ENCODE data around the gene ECT2.
"Not testable (repeated sequence)": the region's sequence is repeated elsewhere in the genome, so short reads cannot be mapped to it uniquely, and the experiment has no call there.

The ECT2 gene

DNA sequence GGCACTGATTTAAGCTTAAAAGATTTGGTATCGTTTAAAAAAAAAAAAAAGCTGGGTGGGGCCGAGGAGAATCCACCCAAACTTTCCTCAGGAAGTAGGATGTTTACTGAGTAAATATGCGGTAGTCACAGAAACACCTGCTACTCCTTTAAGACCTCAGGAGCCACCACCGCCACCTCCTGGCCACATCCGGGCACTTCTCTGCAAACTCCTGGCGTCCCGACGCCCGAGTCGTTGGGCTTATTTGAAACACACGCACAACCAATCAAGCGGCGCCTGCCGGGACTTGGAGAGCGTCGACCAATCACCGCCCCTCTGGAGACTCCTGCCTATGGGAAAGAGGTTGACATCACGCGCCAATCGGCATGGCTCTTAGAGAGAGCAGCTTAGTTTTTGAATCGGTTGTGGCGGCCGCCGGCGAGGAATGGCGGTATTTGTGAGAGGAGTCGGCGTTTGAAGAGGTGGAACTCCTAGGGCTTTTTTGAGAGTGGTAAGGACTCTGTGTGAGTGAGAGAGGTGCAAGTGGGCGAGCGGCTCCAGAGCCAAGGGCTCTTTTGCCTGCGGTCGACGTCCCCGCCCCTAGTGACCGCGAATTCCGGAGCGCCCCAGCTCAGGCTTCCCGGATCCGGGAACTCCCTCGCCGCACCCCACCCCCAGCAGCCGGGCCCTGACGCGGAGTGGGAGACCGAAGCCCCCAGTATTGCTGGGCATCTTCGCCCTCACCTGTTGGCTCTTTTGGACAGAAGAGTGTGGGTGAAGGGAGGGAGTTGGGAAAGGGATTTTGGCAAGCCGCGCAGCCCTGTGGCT, at the start of gene ECT2:
Gene ECT2, plus strand, starts transcription at position 359 of the 807 bp plus-strand sequence. CDS start 3,805 bp downstream, outside the sequence.
- DNase-seq (ENCODE audit: low read depth, low spot score): peak; percentile 100

- DNase-seq (ENCODE audit: low read depth, low spot score): no peak
These were observed 49.5 kb upstream of the ECT2 start for GRCh38 chr3:172700936-172701455.

- DNase-seq (ENCODE audit: low read depth, low spot score): no peak
These were observed 48.8 kb upstream of the ECT2 start for GRCh38 chr3:172701751-172702150.

GRCh38 chr3:172702256-172702655, 48.3 kb upstream of the ECT2 start:
- DNase-seq (ENCODE audit: low read depth, low spot score): no peak

DNA sequence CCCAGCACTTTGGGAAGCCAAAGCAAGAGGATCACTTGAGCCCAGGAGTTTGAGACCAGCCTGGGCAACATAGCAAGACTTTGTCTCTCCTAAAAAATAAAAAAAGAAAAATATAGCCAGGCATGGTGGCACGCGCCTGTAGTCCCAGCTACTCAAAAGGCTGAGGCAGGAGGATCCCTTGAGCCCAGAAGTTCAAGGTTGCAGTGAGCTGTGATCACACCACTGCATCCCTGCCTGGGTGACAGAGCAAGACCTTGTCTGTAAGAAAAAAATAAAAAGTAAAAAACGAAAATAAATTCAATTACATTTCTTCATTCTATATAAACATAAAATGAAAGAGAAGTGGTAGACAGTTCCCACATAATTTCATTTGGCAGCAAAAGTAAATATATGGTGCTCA, 47.8 kb upstream of the ECT2 start:
- DNase-seq (ENCODE audit: low read depth, low spot score): not testable (repeated sequence)

DNA sequence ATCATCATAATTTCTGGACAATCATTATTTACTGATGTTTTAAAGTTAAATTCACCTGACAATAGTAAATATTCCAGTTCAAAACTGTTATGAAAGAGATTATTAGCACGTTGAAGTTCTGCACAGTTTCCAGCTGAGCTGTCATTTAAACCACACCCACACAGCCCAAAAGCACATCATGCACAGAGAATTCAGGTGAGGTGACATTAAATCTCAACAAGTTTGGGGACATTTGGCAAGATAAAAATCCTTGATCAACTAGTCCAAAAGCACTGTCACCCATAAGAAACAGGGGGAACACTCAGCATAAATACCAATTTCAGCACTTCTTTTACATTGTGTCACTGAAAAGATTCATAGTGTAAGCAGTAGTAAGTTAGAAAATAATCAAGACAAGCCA, 46.5 kb upstream of the ECT2 start:
- no peak for DNase-seq (ENCODE audit: low read depth, low spot score)

- DNase-seq (ENCODE audit: low read depth, low spot score): no peak
These were observed 45.4 kb upstream of the ECT2 start for GRCh38 chr3:172705170-172705569.

DNA sequence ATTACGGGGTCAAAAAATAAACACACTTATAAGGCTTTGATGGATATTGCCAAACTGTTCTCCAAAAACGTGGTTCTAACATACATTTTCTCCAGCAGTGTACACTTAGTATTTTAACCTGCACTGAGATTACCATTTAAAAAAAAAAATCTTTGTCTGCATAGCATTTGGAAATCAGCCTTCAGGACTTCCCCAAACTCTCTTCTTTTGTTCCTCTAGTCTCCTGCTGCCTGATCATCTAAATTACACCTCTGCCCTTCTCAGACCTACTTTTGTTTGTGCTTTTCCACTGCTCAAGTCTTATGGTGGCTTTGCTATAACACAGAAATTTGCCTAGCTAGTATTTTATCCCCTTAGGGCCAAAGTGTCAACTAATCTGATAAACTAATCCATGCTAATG, 43.5 kb upstream of the ECT2 start:
- no peak for DNase-seq (ENCODE audit: low read depth, low spot score)

DNA sequence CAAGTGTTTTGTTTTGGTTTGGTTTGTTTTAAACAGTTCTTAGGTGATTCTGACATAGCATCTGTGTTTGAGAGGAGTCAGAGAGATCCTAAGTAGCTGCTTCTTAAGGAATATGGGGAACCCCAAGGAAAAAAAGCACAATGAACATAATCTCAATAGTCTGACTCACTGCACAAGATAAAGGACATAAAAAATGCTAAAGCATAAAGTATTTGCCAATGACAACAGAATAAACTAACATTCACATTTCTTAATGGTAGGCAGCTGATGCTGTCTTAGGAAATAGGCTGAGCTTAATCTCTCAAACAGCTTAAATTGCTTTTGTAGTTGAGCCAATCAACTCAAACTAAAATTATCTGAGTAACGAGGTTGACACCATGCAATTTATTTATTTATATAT, 42.6 kb upstream of the ECT2 start:
- peak; percentile 61 for DNase-seq (ENCODE audit: low read depth, low spot score)

GRCh38 chr3:172708921-172709773, 41.4 kb upstream of the ECT2 start:
- no peak for DNase-seq (ENCODE audit: low read depth, low spot score)

DNA sequence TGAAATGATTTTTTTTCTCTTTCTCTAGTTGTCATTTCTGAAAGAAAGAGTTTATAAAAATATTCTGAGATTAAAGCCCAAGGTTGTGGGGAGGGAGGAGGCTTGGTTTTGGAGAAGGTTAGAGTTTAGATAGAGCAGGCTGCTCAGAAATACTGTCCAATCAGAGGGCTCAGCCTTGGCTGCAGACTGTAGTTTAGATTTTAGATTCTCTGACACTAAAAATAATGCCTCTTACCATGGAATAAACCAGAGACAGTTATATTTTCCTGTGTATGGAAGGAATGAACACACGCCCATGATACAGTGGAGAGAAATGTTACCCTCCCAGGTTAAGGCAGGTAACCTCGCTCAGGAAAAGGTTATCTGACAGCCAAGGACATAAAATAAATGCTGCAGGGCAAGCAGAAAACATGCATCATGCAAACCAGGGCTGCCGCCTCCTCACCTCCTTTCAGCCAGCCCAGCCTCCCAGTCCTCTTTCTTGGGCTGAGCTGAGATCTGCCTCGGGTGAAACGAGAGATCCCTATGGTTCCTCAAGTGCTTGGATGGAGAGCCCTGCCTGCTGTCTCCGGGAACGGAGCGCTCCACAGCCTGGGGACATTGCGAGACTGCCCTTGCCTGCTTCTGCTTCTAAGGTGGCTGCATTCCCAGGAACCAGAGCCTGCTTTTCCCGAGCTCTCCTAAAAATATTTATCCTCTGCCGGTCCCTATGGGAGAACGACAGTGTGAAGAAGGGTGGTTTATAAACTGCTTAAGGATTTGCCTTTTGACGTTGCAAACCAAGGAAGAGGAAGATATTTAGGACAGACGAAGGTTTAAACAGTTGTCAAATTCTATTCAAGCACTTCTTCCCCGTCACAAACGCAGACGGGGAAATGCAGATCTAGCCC, 40.5 kb upstream of the ECT2 start:
- peak; percentile 64 for DNase-seq (ENCODE audit: low read depth, low spot score)

- DNase-seq (ENCODE audit: low read depth, low spot score): peak; percentile 98
These were observed 39.7 kb upstream of the ECT2 start, which contains the start of gene NCEH1 for GRCh38 chr3:172710664-172711453. Gene NCEH1, minus strand, starts transcription at chr3:172711067. Its CDS starts 83 bp downstream, at chr3:172710984.

- DNase-seq (ENCODE audit: low read depth, low spot score): no peak
These were observed 39.1 kb upstream of the ECT2 start for GRCh38 chr3:172711454-172711795.

- no peak for DNase-seq (ENCODE audit: low read depth, low spot score)
These were observed 37.2 kb upstream of the ECT2 start for GRCh38 chr3:172713316-172713715.

DNA sequence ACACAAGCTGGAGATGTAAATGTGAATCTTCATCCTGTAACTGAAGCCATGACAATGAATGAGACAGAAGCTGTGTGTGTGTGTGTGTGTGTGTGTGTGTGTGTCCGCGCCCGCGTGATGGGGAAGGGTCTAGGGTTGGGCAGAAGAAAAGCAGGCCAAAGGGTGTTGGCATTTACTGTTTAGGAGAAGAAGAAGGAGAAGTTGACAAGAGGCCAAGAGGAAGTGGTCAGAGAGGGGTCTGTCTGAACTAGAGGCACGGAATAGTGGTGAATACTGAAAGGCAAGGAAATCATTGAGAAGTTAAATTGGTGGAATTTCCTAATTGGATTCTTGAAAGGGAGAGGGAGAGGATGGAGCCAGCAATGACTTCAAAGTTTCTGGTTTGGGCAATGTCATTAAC, 34.0 kb upstream of the ECT2 start:
- DNase-seq (ENCODE audit: low read depth, low spot score): peak; percentile 71

GRCh38 chr3:172717493-172718088, 32.9 kb upstream of the ECT2 start:
- DNase-seq (ENCODE audit: low read depth, low spot score): no peak

DNA sequence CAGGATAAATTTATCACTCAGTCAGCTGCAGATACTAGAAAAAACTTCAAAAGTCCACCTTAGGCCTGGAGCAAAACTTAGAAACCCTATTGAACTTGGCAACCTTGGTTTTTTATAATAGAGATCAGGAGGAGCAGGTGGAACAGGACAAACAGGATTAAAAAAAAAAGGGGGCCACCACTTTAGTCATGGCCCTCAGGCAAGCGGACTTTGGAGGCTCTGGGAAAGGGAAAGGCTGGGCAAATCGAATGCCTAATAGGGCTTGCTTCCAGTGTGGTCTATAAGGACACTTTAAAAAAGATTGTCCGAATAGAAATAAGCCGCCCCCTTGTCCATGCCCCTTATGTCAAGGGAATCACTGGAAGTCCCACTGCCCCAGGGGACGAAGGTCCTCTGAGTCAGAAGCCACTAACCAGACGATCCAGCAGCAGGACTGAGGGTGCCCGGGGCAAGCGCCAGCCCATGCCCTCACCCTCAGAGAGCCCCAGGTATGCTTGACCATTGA, 27.9 kb upstream of the ECT2 start:
- not testable (repeated sequence) for DNase-seq (ENCODE audit: low read depth, low spot score)

DNA sequence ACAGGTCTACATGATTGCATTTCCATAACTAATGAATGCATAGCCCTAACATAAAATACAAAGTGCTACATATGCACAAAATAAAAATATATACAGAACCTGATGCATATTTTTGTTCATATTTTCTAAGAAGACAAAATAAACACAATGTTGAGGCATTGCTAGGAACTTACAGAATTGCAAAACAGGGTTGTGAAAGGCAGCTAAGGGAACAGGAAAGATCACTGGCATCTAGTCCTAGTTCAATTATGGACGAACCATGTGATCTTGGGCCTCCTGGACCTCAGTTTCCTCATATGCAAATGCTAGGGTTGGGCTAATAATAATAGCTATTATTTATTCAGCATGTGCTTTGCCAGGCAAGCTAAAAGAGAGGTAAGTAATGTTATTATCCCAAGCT, 24.1 kb upstream of the ECT2 start:
- DNase-seq (ENCODE audit: low read depth, low spot score): no peak

GRCh38 chr3:172735014-172735413, 15.5 kb upstream of the ECT2 start:
- DNase-seq (ENCODE audit: low read depth, low spot score): no peak

DNA sequence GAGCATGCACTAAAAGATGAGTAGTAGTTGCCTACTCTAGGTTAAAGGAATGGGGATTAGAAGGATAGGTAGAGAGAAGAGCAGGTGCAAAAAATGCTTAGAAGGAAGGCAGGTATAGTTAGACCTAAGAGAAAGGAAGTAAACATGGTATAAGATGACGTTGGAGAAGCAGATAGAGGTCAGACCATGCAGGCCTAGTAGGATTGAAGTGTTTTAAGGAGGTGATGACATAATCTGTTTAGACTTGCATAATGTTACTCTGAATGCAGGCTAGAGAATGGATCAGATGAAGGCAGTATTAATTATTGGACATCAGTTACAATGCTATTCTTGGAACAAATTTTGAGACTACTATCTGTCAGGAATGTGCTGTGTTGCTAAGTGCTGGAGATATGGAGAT, 11.1 kb upstream of the ECT2 start:
- DNase-seq (ENCODE audit: low read depth, low spot score): no peak

Measured in astrocyte of the hippocampus (primary cell).